NCI-H526 (cell line): Measurements from ENCODE around the gene AMIGO3.
"Not testable (repeated sequence)": the region's sequence is repeated elsewhere in the genome, so short reads cannot be mapped to it uniquely, and the experiment has no call there.

Experiments
- DNase-seq, 2 experiments: peaks; one replicate each; lab custom pipeline; 2025; lab: John Stamatoyannopoulos, UW

Gene AMIGO3

GRCh38 chr3:49689046-49689907 lies 30.2 kb downstream of the AMIGO3 start, which contains the start of the genes MST1 and RNF123:
Gene MST1, minus strand, starts transcription at chr3:49689474. Its CDS starts 783 bp downstream, at chr3:49688691.
Gene RNF123, plus strand, starts transcription at chr3:49689557. Its CDS starts 1,609 bp downstream, at chr3:49691166.
- DNase-seq = no peak

GRCh38 chr3:49688338-49689045 lies 31.0 kb downstream of the AMIGO3 start:
- DNase-seq = not testable (repeated sequence)

DNA sequence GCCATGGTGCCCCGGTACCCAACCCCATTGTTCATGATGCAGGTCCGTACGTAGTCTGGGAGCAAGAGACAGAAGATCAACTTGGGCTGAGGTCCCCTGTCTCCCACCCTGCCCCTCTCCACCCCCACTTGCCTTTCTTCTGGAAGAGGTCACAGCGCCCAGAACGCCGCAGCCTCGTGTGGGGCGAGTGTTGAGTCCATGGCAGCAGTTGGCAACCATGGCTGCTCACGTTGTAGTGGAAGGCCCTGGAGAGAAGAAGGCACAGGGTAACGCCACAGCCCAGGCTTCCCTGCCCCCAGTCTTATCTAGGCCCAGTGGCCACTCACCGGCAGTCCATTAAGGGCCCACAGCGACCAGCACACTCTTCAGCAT lies 32.1 kb downstream of the AMIGO3 start:
- not testable (repeated sequence) for DNase-seq

DNA sequence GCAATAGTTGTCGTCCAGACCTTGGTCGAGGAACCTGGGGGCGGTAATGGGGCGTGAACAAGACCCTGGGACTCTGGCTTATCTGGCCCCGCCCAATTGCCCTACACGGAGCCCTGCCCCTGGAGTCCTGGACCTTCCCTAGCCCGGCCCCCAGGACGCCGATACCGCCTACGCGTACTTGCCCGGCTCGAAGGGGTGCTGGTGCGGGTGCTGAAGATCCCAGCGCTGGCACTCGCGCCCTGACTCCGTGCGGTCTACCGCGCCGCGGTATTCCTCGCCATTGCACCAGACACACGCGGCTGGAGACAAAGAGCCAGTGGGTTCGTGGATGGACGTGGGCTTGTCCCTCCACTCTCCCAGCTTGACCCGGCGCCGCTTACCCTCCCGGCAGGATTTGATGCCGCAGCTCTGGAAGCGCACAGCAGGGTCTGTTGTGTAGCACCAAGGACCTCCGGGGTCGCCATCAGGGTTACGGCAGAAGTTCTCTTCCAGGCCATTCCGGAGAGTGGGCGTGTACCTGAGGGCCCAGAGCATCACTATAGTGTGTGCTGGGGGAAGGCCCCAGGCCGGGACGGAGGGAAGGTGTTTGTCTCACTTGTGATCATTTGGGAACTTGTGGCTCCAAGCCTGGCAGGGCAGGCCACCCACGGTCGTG lies 32.6 kb downstream of the AMIGO3 start:
- not testable (repeated sequence) for DNase-seq

DNA sequence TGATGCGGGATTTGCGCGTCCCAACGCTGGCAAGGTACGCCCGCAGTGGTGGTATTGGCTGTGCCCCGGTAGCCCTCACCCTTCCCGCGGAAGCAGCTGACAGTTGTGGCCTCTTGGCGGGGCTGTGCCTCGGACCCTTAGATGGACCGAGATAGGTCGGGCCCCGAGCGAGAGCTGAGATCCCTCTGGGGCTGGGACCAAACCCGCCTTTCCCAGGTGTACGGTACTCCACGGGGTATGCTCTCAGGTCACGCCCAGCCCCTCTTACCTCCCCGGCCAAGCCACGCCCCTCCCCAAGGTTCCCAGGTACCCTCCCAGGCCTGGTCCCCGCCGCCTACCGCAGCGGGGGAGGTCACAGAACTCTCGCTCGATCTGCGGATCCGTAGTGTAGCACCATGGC lies 33.1 kb downstream of the AMIGO3 start:
- not testable (repeated sequence) for DNase-seq

- not testable (repeated sequence) for DNase-seq
Measured at GRCh38 chr3:49685846-49686245, 33.6 kb downstream of the AMIGO3 start.

DNA sequence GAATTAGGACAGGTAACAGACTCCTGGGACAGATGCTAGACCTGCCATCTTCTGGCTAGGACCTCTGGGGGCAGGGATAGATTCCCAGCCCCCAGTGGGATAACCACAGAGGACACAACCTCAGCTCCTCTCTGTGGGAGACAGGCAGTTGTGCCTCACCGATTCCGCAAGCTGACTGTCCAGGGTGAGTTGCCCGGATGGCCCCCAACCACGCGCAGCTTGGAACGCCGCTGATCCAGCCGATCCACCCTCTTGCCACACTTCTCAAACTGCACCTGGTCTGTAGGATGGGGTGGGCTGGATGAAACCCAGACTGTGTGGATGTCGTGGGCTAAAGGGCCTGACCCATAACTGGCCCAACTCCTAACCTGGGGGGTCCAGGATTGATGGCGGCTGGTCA lies 34.4 kb downstream of the AMIGO3 start:
- DNase-seq = not testable (repeated sequence)

DNA sequence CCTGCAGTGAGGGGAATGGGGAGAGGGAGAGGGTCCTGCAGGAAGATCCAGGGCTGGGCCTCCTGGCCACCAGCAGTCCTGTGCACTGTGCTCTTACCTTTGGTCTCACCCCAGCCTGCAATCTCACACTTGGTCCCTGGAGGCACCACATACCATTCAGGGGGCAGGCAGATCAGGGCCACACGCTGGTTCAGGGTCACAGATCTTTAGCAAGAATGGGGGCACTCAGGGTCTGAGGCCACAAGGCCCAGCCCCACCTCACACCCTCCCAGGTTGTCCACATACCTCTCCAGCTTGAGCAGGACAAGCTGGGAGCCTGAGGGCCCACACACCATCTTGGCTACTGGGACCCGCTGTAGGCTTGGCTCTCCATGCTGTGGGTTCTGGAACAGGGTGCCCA lies 35.0 kb downstream of the AMIGO3 start:
- DNase-seq = not testable (repeated sequence)

GRCh38 chr3:49683162-49683561 lies 36.3 kb downstream of the AMIGO3 start:
- no peak for DNase-seq

- DNase-seq = no peak
Measured at GRCh38 chr3:49681543-49681942, 37.9 kb downstream of the AMIGO3 start.

DNA sequence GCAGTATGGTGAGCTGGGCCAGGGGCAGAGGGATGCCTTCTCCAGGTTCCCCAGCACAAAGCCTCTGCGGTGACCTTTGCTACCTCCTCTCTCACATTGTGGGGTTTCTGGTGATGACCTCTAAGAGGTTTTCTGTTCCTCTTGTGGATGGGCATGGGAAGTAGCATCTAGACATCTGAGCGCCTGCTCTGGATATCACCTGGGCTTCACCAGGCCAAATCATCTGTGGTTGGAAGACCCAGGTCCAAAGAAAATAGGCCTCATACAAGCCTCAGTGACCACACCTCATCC lies 38.3 kb downstream of the AMIGO3 start:
- DNase-seq = no peak

GRCh38 chr3:49680493-49681231 lies 38.8 kb downstream of the AMIGO3 start:
- no peak for DNase-seq

DNA sequence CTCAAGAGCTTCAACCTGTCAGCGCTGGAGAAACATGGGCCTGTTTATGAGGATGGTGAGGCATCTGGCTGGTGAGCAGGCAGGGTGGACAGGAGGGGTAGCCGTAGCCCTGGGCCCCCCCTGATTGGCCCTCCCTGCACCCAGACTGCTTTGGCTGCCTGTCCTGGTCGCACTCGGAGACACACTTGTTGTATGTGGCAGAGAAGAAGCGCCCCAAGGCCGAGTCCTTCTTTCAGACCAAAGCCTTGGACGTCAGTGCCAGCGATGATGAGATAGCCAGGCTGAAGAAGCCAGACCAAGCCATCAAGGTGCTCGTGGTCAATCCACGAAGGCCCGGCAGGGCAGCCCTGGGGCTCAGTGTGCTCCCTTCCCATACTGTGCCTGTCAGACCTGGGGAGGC lies 43.6 kb downstream of the AMIGO3 start:
- no peak for DNase-seq

DNA sequence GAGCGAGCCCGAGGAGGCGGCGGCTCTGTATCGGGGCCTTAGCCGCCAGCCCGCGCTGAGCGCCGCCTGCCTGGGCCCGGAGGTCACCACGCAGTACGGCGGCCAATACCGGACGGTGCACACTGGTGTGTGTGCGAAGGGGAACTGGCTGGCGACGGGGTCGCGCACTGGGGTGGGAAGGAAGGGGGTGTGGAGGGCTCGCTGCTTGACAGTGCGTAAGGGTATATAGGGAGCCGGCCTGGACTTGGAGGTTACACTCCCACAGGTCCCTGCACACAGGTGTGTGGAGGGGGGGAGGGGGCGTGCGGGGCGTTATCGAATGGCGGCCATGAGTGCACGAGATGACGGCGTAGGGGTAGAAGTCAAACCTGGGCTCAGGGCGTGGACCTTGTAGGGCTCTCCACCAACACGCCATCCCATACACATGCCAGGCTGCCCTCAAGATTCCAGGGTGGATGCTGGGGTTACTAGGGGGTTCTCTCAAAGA lies 44.9 kb downstream of the AMIGO3 start:
- DNase-seq = no peak

DNA sequence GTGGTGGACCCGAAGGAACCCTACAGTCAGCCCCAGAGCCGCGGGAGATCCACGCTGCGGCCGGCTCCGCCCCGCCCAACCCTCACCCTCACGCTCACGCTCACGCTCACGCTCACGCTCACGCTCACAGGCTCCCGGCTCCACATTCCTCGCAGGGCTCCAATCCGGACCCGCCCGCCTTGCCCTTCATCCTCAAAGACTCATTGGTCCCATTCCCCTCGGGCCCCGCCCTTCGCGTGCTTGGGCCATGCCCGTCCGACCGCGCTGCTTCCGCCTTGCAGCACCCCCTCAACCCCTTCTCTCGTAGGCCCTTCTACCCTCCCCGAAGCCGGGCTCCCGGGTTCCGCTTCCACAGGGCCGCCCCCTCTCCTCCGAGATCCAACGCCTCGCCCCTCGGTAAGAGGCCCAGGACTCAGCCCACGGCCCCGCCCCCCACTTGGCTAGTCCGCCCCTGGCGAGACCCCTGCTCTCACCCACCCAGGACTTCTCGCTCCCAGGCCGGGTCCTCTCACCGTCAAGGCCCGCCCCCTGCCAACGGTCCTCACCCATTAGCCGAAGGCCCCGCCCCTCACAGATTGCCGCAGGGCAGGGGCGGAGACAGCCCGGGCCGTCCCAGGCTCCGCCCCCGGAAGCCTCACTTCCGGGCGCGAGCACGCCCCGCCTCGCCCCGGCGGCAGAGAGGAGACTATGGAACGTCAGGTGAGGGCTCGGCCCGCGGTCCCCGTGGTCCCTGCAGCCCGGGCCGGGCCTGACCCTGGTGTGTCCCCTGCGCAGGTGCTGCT lies 45.6 kb downstream of the AMIGO3 start, which contains the start of gene APEH:
Gene APEH (plus strand): TSS at position 637 of the 782 bp plus-strand sequence. CDS start 51 bp downstream, at position 688.
- DNase-seq = no peak

GRCh38 chr3:49673121-49673714 lies 46.3 kb downstream of the AMIGO3 start:
- DNase-seq = no peak

- DNase-seq = no peak
Measured at GRCh38 chr3:49671291-49672288, 47.9 kb downstream of the AMIGO3 start.

- DNase-seq = no peak
Measured at GRCh38 chr3:49670940-49671290, 48.6 kb downstream of the AMIGO3 start.

- no peak for DNase-seq
Measured at GRCh38 chr3:49669352-49669751, 50.1 kb downstream of the AMIGO3 start.
